ENCODE results near the gene RABAC1. TPM values are rescaled to one million over a fixed set of nuclear protein-coding genes. Genes with fewer than 3 reads are reported as not detected.

The RABAC1 gene
- total and polyA plus RNA-seq, 2 experiments from 2014 or later: 151 to 206 TPM

DNA sequence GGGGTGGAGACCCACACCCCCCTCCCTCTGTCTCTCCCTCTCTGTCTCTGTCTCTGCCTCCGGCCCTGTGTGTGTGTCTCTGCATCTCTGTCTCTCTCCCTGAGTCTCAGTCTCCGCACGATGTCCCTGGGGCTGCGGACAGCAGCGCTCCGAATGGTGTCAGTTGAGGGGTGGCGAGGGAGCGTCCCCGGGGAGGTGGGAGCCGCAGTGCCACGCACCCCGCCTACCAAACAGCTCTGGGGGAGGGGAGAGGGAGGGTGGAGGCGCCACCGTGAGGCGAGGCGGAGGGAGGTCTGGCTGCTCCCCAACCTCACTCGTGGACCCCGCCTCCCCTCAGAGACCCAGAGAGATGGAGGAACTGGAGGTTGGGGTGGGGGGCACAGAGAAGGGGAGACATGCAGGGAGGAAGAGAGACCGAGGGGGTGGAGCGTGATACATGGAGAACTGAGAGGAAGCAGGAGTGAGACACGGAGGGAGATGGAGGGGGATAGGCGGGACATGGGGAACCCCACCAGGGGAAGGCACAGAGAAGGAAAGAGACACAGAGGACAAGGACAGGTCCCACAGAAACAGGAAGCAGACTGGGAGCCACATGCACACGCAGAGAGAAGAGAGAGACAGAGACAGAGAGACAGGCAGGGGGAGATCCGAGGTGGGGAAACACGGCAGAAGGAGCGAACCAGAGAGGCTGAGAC, 38.1 kb downstream of the RABAC1 start (continued):
- TF ChIP-seq, protein P1, sequence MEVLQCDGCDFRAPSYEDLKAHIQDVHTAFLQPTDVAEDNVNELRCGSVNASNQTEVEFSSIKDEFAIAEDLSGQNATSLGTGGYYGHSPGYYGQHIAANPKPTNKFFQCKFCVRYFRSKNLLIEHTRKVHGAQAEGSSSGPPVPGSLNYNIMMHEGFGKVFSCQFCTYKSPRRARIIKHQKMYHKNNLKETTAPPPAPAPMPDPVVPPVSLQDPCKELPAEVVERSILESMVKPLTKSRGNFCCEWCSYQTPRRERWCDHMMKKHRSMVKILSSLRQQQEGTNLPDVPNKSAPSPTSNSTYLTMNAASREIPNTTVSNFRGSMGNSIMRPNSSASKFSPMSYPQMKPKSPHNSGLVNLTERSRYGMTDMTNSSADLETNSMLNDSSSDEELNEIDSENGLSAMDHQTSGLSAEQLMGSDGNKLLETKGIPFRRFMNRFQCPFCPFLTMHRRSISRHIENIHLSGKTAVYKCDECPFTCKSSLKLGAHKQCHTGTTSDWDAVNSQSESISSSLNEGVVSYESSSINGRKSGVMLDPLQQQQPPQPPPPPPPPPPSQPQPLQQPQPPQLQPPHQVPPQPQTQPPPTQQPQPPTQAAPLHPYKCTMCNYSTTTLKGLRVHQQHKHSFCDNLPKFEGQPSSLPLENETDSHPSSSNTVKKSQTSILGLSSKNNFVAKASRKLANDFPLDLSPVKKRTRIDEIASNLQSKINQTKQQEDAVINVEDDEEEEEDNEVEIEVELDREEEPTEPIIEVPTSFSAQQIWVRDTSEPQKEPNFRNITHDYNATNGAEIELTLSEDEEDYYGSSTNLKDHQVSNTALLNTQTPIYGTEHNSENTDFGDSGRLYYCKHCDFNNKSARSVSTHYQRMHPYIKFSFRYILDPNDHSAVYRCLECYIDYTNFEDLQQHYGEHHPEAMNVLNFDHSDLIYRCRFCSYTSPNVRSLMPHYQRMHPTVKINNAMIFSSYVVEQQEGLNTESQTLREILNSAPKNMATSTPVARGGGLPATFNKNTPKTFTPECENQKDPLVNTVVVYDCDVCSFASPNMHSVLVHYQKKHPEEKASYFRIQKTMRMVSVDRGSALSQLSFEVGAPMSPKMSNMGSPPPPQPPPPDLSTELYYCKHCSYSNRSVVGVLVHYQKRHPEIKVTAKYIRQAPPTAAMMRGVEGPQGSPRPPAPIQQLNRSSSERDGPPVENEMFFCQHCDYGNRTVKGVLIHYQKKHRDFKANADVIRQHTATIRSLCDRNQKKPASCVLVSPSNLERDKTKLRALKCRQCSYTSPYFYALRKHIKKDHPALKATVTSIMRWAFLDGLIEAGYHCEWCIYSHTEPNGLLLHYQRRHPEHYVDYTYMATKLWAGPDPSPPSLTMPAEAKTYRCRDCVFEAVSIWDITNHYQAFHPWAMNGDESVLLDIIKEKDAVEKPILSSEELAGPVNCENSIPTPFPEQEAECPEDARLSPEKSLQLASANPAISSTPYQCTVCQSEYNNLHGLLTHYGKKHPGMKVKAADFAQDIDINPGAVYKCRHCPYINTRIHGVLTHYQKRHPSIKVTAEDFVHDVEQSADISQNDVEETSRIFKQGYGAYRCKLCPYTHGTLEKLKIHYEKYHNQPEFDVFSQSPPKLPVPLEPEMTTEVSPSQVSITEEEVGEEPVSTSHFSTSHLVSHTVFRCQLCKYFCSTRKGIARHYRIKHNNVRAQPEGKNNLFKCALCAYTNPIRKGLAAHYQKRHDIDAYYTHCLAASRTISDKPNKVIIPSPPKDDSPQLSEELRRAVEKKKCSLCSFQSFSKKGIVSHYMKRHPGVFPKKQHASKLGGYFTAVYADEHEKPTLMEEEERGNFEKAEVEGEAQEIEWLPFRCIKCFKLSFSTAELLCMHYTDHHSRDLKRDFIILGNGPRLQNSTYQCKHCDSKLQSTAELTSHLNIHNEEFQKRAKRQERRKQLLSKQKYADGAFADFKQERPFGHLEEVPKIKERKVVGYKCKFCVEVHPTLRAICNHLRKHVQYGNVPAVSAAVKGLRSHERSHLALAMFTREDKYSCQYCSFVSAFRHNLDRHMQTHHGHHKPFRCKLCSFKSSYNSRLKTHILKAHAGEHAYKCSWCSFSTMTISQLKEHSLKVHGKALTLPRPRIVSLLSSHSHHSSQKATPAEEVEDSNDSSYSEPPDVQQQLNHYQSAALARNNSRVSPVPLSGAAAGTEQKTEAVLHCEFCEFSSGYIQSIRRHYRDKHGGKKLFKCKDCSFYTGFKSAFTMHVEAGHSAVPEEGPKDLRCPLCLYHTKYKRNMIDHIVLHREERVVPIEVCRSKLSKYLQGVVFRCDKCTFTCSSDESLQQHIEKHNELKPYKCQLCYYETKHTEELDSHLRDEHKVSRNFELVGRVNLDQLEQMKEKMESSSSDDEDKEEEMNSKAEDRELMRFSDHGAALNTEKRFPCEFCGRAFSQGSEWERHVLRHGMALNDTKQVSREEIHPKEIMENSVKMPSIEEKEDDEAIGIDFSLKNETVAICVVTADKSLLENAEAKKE (CRISPR knock-in tag; IDR thresholded peaks at IDR 0.05): no peak
- TF ChIP-seq ZNF114 (CRISPR knock-in tag; IDR thresholded peaks at IDR 0.05): no peak
- TF ChIP-seq, protein P2, sequence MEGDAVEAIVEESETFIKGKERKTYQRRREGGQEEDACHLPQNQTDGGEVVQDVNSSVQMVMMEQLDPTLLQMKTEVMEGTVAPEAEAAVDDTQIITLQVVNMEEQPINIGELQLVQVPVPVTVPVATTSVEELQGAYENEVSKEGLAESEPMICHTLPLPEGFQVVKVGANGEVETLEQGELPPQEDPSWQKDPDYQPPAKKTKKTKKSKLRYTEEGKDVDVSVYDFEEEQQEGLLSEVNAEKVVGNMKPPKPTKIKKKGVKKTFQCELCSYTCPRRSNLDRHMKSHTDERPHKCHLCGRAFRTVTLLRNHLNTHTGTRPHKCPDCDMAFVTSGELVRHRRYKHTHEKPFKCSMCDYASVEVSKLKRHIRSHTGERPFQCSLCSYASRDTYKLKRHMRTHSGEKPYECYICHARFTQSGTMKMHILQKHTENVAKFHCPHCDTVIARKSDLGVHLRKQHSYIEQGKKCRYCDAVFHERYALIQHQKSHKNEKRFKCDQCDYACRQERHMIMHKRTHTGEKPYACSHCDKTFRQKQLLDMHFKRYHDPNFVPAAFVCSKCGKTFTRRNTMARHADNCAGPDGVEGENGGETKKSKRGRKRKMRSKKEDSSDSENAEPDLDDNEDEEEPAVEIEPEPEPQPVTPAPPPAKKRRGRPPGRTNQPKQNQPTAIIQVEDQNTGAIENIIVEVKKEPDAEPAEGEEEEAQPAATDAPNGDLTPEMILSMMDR (conservative IDR thresholded peaks at IDR 0.05; ENCODE audit: low read depth in 2 of 2): peak in 1 of 2 experiments; percentile 15; a peak in 2 of 4 replicates
- no peak for TF ChIP-seq ZNF331 (CRISPR knock-in tag; IDR thresholded peaks at IDR 0.05; ENCODE audit: low read depth)

DNA sequence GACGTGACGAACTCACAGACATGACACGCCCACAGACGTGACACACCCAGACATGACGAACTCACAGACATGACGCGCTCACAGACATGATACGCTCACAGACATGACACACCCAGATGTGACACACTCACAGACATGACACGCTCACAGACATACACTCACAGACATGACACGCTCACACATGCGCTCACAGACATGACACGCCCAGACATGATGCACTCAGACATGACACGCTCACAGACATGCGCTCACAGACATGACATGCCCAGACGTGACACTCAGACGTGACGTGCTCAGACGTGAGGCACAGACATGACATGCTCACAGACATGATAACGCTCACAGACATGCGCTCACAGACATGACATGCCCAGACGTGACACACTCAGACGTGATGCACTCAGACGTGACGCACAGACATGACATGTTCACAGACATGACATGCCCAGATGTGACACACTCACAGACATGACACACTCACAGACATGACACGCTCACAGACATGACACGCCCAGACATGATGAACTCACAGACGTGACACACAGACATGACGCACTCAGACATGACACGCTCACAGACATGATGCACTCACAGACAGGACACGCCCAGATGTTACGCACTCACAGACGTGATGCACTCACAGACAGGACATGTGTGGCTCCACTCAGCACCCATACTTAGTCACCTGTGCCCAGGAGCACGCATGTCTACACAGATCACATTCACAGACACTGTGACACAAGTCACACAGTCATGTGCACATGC, 39.0 kb downstream of the RABAC1 start:
- Histone ChIP-seq H3K79me2 (replicated peaks; ENCODE audit: insufficient read depth) (no peaks in the 10 kb centered on the region), H3K4me3 (no peak overlapping the region), H3K4me1 (ENCODE audit: insufficient read depth) (peaks cover 8% of the 10 kb centered on the region; the same call in 1 of the 2 replicates), H4K20me1 (replicated peaks; ENCODE audit: insufficient read depth) (0 out of 2 replicates have a peak, but pooled peaks cover 3% of the 10 kb centered on the region), H3F3A (replicated peaks; ENCODE audit: low read depth) (peaks cover 12% of the 10 kb centered on the region), H3K4me2 (no peak overlapping the region), H2AFZ (no peak overlapping the region), H3K27me3 (ENCODE audit: insufficient read depth) (peaks cover 98% of the 10 kb centered on the region), H3K36me3 (ENCODE audit: insufficient read depth) (no peaks in the 10 kb centered on the region), H3K9me2 (ENCODE audit: insufficient read depth) (no peaks in the 10 kb centered on the region), H3K27ac (ENCODE audit: low read depth) (no peak overlapping the region)
- Mint-ChIP-seq H3K36me3 (ENCODE audit: low read depth) (no peaks in the 10 kb centered on the region; the same call in 2 of the 3 replicates), H3K27me3 (ENCODE audit: insufficient read depth, low read depth, poor library complexity) (peaks cover 10% of the 10 kb centered on the region), H3K9me3 (peaks cover 3% of the 10 kb centered on the region; the same call in 1 of the 3 replicates), H3K4me3 (no peak overlapping the region), H3K4me1 (peaks cover 13% of the 10 kb centered on the region), H3K27ac (no peak overlapping the region)
- ATAC-seq (no peak), DNase-seq (ENCODE audit: low spot score) (no peak)
- TF ChIP-seq ZNF331 (CRISPR knock-in tag; IDR thresholded peaks at IDR 0.05; ENCODE audit: low read depth) (no peak), ZNF114 (CRISPR knock-in tag; IDR thresholded peaks at IDR 0.05) (no peak), EZH2 (IDR thresholded peaks at IDR 0.05; ENCODE audit: low read depth, unreplicated experiment) (no peak), CREB1 (CRISPR knock-in tag; IDR thresholded peaks at IDR 0.05; ENCODE audit: low read depth) (no peak), JUNB (IDR thresholded peaks at IDR 0.05; ENCODE audit: unreplicated experiment) (no peak), EZH2phosphoT487 (IDR thresholded peaks at IDR 0.05; ENCODE audit: unreplicated experiment) (no peak)
